Astrocyte of the cerebellum (primary cell): ENCODE data around the gene BICRAL.

Source experiments
- DNase-seq: peaks from one replicate; pipeline ENCODE4 v3.0.0-alpha.2; 2011; ENCODE audit warnings: low read depth
- H3K4me3 ChIP-seq: 2 replicates; pipeline ENCODE4 v1.5.1; 2011; ENCODE audit warnings: mild to moderate bottlenecking, low read depth, low read length, moderate library complexity
- in situ Hi-C: cut with HindIII; loops from 2 replicates; pipeline ENCODE4 v1.10.0; 2017; ENCODE audit warnings: low sequenced_read_pairs
- TF ChIP-seq, protein P1 (sequence below): IDR thresholded peaks from 2 replicates; pipeline ENCODE4 v1.5.1; 2012; ENCODE audit warnings: low read length, low read depth, moderate library complexity, mild to moderate bottlenecking; ENCODE audit errors: missing control alignments

BICRAL gene

DNA sequence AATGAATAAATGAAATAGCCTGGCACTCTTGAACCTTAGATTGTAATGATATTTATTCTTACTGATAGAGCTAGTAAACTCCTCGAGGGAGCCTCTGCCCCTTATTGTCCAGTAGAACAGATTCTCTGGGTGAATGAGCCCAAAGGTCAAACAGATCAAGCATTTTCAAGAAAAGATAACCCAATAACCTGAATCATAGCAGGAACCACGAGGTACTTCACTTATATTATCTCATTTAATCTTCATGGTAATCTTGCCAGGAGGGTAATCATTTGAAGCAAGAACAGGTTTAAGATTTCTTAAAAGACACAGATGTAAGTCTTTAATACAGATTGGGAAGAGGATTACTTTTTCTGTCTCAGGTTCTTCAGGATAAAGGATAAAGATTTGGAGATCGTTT, 18.9 kb upstream of the BICRAL start:
- TF ChIP-seq, protein P1, sequence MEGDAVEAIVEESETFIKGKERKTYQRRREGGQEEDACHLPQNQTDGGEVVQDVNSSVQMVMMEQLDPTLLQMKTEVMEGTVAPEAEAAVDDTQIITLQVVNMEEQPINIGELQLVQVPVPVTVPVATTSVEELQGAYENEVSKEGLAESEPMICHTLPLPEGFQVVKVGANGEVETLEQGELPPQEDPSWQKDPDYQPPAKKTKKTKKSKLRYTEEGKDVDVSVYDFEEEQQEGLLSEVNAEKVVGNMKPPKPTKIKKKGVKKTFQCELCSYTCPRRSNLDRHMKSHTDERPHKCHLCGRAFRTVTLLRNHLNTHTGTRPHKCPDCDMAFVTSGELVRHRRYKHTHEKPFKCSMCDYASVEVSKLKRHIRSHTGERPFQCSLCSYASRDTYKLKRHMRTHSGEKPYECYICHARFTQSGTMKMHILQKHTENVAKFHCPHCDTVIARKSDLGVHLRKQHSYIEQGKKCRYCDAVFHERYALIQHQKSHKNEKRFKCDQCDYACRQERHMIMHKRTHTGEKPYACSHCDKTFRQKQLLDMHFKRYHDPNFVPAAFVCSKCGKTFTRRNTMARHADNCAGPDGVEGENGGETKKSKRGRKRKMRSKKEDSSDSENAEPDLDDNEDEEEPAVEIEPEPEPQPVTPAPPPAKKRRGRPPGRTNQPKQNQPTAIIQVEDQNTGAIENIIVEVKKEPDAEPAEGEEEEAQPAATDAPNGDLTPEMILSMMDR: no peak
- H3K4me3 ChIP-seq: no peak overlapping the region
- in situ Hi-C loops: no loop called here
- DNase-seq: no peak

DNA sequence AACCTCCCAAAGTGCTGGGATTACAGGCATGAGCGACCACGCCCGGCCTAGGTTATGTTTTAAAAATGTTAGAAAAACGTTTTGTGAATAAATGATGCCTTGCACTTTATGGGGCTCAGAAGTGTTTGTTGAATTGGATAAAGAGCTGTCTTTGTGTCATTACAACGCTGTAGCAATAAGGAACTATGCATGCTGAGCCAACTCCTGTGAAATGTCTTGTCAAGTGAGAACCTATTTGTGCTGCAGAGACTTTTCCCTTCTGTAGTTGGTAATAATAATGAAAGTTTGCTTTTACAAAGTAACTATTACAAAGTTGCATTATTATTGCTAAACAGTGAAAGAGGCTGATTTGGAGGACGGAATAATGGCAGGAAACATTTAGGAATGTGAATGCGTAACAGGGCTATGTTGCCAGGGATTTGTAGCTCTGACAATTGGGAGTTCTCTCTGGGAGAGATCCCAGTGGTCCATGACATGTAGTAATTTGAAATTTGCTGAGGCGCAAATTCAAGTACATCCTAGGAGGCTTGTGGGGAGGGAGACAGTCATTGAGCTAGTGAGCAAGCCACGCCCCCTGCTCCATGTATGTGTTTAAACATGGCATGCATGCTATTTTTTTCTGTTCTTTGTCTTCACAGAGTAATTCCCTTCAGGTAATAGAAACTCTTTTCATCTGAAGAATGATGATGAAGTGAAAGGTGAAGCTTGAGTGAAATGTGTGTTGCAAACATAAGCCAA, 16.8 kb upstream of the BICRAL start:
- no peak for DNase-seq
- in situ Hi-C loops: no loop called here
- TF ChIP-seq, protein P1: no peak
- no peak overlapping the region for H3K4me3 ChIP-seq

DNA sequence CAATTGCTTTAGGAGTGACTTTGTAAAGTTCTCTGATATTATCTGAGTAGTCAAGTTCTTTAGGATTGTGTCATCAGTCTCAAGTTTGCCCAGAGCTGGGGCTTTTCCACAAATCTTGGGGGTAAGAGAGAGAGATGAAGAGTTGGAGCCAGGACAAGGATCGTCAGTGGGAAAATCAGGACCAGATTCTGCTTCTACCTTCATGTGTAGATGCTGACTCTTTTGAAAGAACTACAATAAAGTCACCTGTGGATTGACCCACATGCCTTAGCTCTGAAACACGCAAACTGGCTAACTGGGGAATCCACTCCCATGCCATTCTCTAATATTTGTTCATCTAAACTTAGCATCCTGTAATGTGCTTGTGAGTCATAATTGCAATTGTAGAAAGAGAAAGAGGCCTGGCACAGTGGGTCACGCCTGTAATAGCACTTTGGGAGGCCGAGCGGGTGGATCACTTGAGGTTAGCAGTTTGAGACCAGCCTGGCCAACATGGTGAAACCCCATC, 15.6 kb upstream of the BICRAL start:
- no peak overlapping the region for H3K4me3 ChIP-seq
- TF ChIP-seq, protein P1: no peak
- in situ Hi-C loops: no loop called here
- no peak for DNase-seq

DNA sequence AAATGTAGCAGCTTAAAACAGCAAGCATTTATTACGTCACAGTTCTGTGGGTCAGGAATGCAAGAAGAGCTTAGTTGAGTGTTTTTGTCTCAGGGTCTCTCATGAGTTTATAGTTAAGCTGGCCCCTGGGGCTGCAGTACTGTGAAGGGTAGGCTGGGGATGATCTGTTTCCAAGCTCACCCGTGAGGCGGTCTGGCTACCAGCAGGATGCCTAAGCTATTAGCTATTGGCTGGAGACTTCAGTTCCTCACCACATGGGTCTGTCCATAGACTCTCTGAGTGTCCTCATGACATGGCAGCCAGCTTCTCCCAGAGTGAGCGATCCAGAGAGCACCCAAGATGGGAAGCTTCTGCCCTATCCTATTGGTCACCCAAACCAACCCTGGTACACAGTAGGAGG, 12.8 kb upstream of the BICRAL start:
- H3K4me3 ChIP-seq: no peak overlapping the region
- in situ Hi-C loops: no loop called here
- TF ChIP-seq, protein P1: no peak
- DNase-seq: no peak

DNA sequence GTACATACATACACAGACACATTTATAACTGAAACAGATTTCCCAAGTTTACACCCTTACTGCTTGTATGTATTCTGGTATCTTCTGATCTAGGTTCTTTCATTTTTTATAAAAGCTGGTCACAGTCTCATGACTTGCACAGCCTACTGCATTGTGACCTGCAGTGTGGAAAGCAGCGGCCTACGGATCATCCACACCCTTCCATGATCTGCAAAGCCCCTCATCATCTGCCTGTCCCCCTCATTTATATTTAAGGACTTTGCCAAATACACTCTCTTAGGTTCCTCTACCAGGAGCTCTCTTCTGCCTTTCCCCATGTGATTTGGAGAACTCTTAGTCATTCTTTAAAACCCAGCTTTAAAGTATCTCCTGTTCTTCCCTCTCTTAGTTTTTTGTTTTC, 12.0 kb upstream of the BICRAL start:
- no peak overlapping the region for H3K4me3 ChIP-seq
- in situ Hi-C loops: no loop called here
- TF ChIP-seq, protein P1: no peak
- DNase-seq: no peak

DNA sequence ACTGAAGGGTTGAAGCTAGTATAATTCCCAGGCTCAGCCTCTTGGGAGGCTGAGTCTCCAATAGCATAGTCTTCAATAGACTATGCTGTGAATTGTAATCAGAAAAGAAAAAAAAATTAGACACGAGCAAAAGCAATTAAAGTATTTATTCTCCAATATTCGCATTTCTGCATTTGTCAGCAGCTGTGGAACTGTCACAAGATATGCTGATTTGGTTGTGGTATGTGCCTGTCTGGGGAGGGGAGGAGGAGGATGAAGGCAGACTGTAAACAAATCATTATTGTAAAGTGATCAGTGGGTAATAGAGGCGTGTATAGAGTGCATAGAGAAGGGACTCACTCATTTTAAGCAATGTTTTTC, 10.1 kb upstream of the BICRAL start:
- in situ Hi-C loops: no loop called here
- DNase-seq: no peak
- no peak overlapping the region for H3K4me3 ChIP-seq
- TF ChIP-seq, protein P1: no peak
